Fibroblast of the aortic adventitia (primary cell): ENCODE measurements around the gene FHIT. TPM values are rescaled to one million over a fixed set of nuclear protein-coding genes. Genes with fewer than 3 reads are reported as not detected.

Experiments used
- DNase-seq: peaks from one replicate; pipeline ENCODE4 v3.0.0-alpha.2; 2010; ENCODE audit warnings: low read depth
- H3K4me3 ChIP-seq: 2 replicates; pipeline ENCODE4 v1.5.1; 2011; ENCODE audit warnings: low read depth, mild to moderate bottlenecking, control low read depth, low read length, moderate library complexity
- CTCF ChIP-seq: IDR thresholded peaks from 2 replicates; pipeline ENCODE4 v1.5.1; 2011; ENCODE audit warnings: mild to moderate bottlenecking, low read length, control low read depth, inconsistent platforms; ENCODE audit not compliant: insufficient read depth
- total RNA-seq: library from RNA; depleted of rRNA; stranded (reverse); fragments of >200 nt; gene quantifications from 2 replicates; pipeline ENCODE4 v1.2.3, GENCODE V29; 2012; ENCODE audit warnings: low replicate concordance

The FHIT gene
- total RNA-seq, 1 donor = 1.5 TPM

DNA sequence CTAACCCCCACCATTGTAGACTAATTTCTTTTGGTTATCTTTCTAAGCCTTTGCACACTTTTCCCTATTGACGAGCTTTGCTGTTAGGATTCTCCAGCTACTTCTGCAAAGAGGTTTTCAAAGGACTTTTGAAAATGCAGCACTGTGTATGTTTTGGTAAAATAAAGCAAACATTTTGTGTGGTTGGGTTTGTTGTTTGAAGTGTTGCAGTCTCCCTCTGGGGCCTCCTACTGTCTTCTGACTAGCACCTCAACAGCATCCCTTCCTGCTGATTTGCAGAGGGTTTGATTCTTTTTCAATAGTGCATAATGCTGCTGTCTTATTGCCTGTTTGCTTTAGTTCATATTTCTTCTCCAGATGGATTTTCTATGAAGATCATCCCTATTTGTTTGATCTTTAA is 1426.4 kb downstream of the FHIT start:
- no peak for DNase-seq
- TF ChIP-seq CTCF = no peak
- no peak overlapping the region for H3K4me3 ChIP-seq

GRCh38 chr3:59821274-59821673 is 1430.0 kb downstream of the FHIT start:
- H3K4me3 ChIP-seq = no peak overlapping the region
- no peak for TF ChIP-seq CTCF
- DNase-seq = no peak

GRCh38 chr3:59820352-59820934 is 1430.8 kb downstream of the FHIT start:
- peak; percentile 31 for DNase-seq
- TF ChIP-seq CTCF = no peak
- H3K4me3 ChIP-seq = no peak overlapping the region

DNA sequence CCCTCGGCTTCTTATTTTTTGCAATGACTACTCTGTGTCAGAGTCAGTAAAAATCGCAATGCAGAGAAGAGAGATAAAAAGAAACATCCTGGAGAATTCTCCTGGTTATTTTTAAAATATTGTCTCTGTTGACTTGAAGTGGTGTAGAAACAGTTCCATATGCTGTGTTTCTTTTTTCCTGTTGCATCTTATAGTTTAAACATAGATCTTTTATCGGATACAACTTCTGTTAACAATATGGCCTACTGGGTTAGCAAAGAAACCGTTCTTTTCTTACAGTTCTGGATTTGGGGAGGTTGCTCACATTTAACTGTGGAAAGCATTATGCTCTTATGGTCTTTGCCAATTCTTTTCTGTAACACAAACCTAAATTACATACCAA is 1432.3 kb downstream of the FHIT start:
- no peak overlapping the region for H3K4me3 ChIP-seq
- no peak for DNase-seq
- TF ChIP-seq CTCF = no peak

GRCh38 chr3:59818033-59818918 is 1433.0 kb downstream of the FHIT start:
- TF ChIP-seq CTCF = no peak
- H3K4me3 ChIP-seq = no peak overlapping the region
- DNase-seq = peak; percentile 96

DNA sequence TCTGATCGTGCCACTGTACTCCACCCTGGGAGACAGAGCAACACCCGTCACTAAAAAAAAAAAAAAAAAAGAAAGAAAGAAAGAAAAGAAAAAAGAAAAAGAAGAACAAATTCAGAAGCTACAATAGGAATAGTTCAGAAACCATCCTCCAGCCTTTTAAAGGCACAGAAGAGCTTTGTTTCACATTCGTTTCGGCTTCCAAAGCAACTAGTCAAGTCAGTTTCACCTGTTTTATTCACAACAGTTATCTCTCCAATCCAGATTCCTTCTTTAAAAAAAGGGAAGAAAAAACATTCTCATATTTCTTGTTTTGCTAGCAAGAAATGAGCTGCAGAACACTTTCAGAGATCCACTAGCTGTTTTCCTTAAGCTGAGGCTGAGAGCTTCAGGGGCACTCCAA is 1433.7 kb downstream of the FHIT start:
- H3K4me3 ChIP-seq = no peak overlapping the region
- peak; percentile 11 for DNase-seq
- TF ChIP-seq CTCF = no peak
